ENCODE data around the gene PRAF2.

GRCh38 chrX:49030283-49030682, 43.5 kb downstream of the PRAF2 start:
- no peak for TF ChIP-seq CTCF (IDR thresholded peaks at IDR 0.05)
- TF ChIP-seq POLR2A (IDR thresholded peaks at IDR 0.05): no peak

Data from ovary (tissue), 3 donors.